Tibial artery (tissue), 4 donors: ENCODE data around the gene MNX1.

Experiments used
- DNase-seq, 2 donors: peaks; one replicate each; pipeline ENCODE4 v3.0.0-alpha.2; 2019
- H3K27ac ChIP-seq, 2 donors: fragments of 200-600 bp; sonication (generic) in 1 of 2; 1 replicate in 1 of 2; 2 replicates in 1 of 2; pipeline ENCODE4 v1.5.1; 2018 to 2019; ENCODE audit warnings: mild to moderate bottlenecking in 1 of 2
- H3K27me3 ChIP-seq, 2 donors: fragments of 200-600 bp; sonication (generic) in 1 of 2; one replicate each; pipeline versions ENCODE4 v1.5.1 to v1.6.0; 2016 to 2019
- H3K36me3 ChIP-seq, 3 donors: fragments of 200-600 bp; sonication (generic) in 2 of 3; one replicate each; pipeline ENCODE4 v1.5.1; 2016 to 2019; ENCODE audit warnings: mild to moderate bottlenecking in 2 of 3
- H3K4me1 ChIP-seq, 4 donors: fragments of 200-600 bp; sonication (generic) in 2 of 4; 1 replicate in 3 of 4; 2 replicates in 1 of 4; pipeline ENCODE4 v1.5.1; 2016 to 2019
- H3K4me3 ChIP-seq, 2 donors: fragments of 200-600 bp; sonication (generic) in 1 of 2; 1 replicate in 1 of 2; 2 replicates in 1 of 2; pipeline ENCODE4 v1.5.1; 2018 to 2019; ENCODE audit warnings: mild to moderate bottlenecking in 2 of 2
- H3K9me3 ChIP-seq, 3 donors: fragments of 200-600 bp; sonication (generic) in 1 of 3; one replicate each; pipeline ENCODE4 v1.5.1; 2016 to 2019
- CTCF ChIP-seq, 2 experiments: fragments of 200-600 bp in 1 of 2; fragments of 450-650 bp in 1 of 2; IDR thresholded peaks; one replicate each; pipeline ENCODE4 v1.5.1; 2017 to 2019; ENCODE audit warnings: antibody characterized with exemption in 2 of 2, mild to moderate bottlenecking in 1 of 2, moderate library complexity in 1 of 2
- intact Hi-C: fragments of 100-400 bp; cut with DNase I; formaldehyde crosslinking; loops from one replicate; pipeline ENCODE4 v1.15.0; 2023; ENCODE audit warnings: low total_unique reads

Gene MNX1

GRCh38 chr7:157056246-157056645 lies 45.8 kb upstream of the MNX1 start:
- intact Hi-C loops: no loop called here
- no peak overlapping the region for H3K4me3 ChIP-seq
- no peak for DNase-seq
- H3K27ac ChIP-seq: no peak overlapping the region
- no peak for TF ChIP-seq CTCF (IDR thresholded peaks at IDR 0.05)
- peaks cover 0 to 7% (median 0%) of the 10 kb centered on the region in 3 donors for H3K9me3 ChIP-seq
- no peaks in the 10 kb centered on the region for H3K4me1 ChIP-seq
- peaks cover 0 to 4% of the 10 kb centered on the region in 2 donors for H3K27me3 ChIP-seq
- no peaks in the 10 kb centered on the region for H3K36me3 ChIP-seq

- intact Hi-C loops: no loop called here
- Histone ChIP-seq H3K4me3 (no peak overlapping the region), H3K9me3 (peaks cover 0 to 7% (median 0%) of the 10 kb centered on the region in 3 donors), H3K4me1 (no peaks in the 10 kb centered on the region), H3K36me3 (no peaks in the 10 kb centered on the region), H3K27ac (no peak overlapping the region), H3K27me3 (peaks cover 0 to 9% of the 10 kb centered on the region in 2 donors)
- TF ChIP-seq CTCF (IDR thresholded peaks at IDR 0.05): no peak
- DNase-seq: no peak
These were observed 44.5 kb upstream of the MNX1 start for GRCh38 chr7:157054927-157055326.

- intact Hi-C loops: no loop called here
- H3K36me3 ChIP-seq: no peaks in the 10 kb centered on the region
- no peak for DNase-seq
- peaks cover 0 to 7% (median 0%) of the 10 kb centered on the region in 3 donors for H3K9me3 ChIP-seq
- H3K4me1 ChIP-seq: no peaks in the 10 kb centered on the region
- TF ChIP-seq CTCF (IDR thresholded peaks at IDR 0.05): no peak
- no peak overlapping the region for H3K27ac ChIP-seq
- H3K27me3 ChIP-seq: peaks cover 0 to 9% of the 10 kb centered on the region in 2 donors
- no peak overlapping the region for H3K4me3 ChIP-seq
These were observed 42.7 kb upstream of the MNX1 start for GRCh38 chr7:157053118-157053517.

- Histone ChIP-seq H3K27ac (no peak overlapping the region), H3K9me3 (no peaks in the 10 kb centered on the region), H3K4me1 (no peaks in the 10 kb centered on the region), H3K27me3 (peaks cover 0 to 18% of the 10 kb centered on the region in 2 donors), H3K36me3 (no peaks in the 10 kb centered on the region), H3K4me3 (no peak overlapping the region)
- TF ChIP-seq CTCF (IDR thresholded peaks at IDR 0.05): no peak
- intact Hi-C loops: no loop called here
- no peak for DNase-seq
These were observed 36.7 kb upstream of the MNX1 start for GRCh38 chr7:157047148-157047547.

GRCh38 chr7:157046681-157047080 lies 36.2 kb upstream of the MNX1 start:
- Histone ChIP-seq H3K27me3 (peaks cover 0 to 23% of the 10 kb centered on the region in 2 donors), H3K4me1 (no peaks in the 10 kb centered on the region), H3K4me3 (no peak overlapping the region), H3K9me3 (no peaks in the 10 kb centered on the region), H3K36me3 (no peaks in the 10 kb centered on the region), H3K27ac (no peak overlapping the region)
- TF ChIP-seq CTCF (IDR thresholded peaks at IDR 0.05): no peak
- intact Hi-C loops: no loop called here
- no peak for DNase-seq
